H9 (cell line): ENCODE results near the gene NCK1. TPM values are rescaled to one million over a fixed set of nuclear protein-coding genes. Genes with fewer than 3 reads are reported as not detected.

Source experiments
- DNase-seq: peaks from one replicate; pipeline ENCODE4 v3.0.0-alpha.2; 2017
- H2AFZ ChIP-seq: one replicate; pipeline ENCODE4 v1.6.1; 2013; ENCODE audit warnings: mild to moderate bottlenecking, low read length, control low read depth, moderate library complexity
- H2AK5ac ChIP-seq: 2 replicates; pipeline ENCODE4 v1.6.1; 2013; ENCODE audit warnings: low read length, control low read depth, mixed read lengths; ENCODE audit not compliant: insufficient read length
- H2BK120ac ChIP-seq: one replicate; pipeline ENCODE4 v1.6.1; 2013; ENCODE audit warnings: low read depth, mild to moderate bottlenecking, low read length, control low read depth, inconsistent platforms; ENCODE audit not compliant: poor library complexity, severe bottlenecking
- H2BK12ac ChIP-seq: 2 replicates; pipeline ENCODE4 v1.6.1; 2013; ENCODE audit warnings: low read length, control low read depth, mixed read lengths, low read depth; ENCODE audit not compliant: insufficient read length
- H2BK15ac ChIP-seq: 2 replicates; pipeline ENCODE4 v1.6.1; 2013; ENCODE audit warnings: low read depth, low read length, control low read depth
- H2BK20ac ChIP-seq: one replicate; pipeline ENCODE4 v1.6.1; 2013; ENCODE audit warnings: low read depth, mild to moderate bottlenecking, low read length, control low read depth, inconsistent platforms; ENCODE audit not compliant: poor library complexity, severe bottlenecking
- H2BK5ac ChIP-seq: 2 replicates; pipeline ENCODE4 v1.6.1; 2013; ENCODE audit warnings: low read length, control low read depth, mixed read lengths; ENCODE audit not compliant: insufficient read length
- H3K14ac ChIP-seq: 2 replicates; pipeline ENCODE4 v1.6.1; 2013; ENCODE audit warnings: low read length, control low read depth; ENCODE audit not compliant: insufficient read depth
- H3K18ac ChIP-seq: 2 replicates; pipeline ENCODE4 v1.6.1; 2013; ENCODE audit warnings: low read depth, mild to moderate bottlenecking, mixed read lengths, low read length, control low read depth; ENCODE audit not compliant: insufficient read length
- H3K23ac ChIP-seq: 2 replicates; pipeline ENCODE4 v1.6.1; 2013; ENCODE audit warnings: low read length, control low read depth, mixed read lengths, low read depth; ENCODE audit not compliant: insufficient read length
- H3K23me2 ChIP-seq: 2 replicates; pipeline ENCODE4 v1.6.1; 2013; ENCODE audit warnings: low read depth, mild to moderate bottlenecking, mixed read lengths, low read length, control low read depth; ENCODE audit not compliant: insufficient read length, poor library complexity, severe bottlenecking
- H3K27ac ChIP-seq: 2 replicates; pipeline ENCODE4 v1.5.1; 2013; ENCODE audit warnings: low read length, control low read depth, mixed read lengths, low read depth; ENCODE audit not compliant: insufficient read length
- H3K27me3 ChIP-seq: 2 replicates; pipeline ENCODE4 v1.6.1; 2013; ENCODE audit warnings: low read length, control low read depth, inconsistent platforms; ENCODE audit not compliant: insufficient read depth
- H3K4ac ChIP-seq: 2 replicates; pipeline ENCODE4 v1.6.1; 2013; ENCODE audit warnings: low read depth, mild to moderate bottlenecking, control low read depth, inconsistent platforms, low read length, moderate library complexity
- H3K4me1 ChIP-seq: 2 replicates; pipeline ENCODE4 v1.6.1; 2013; ENCODE audit warnings: low read length, control low read depth, inconsistent platforms; ENCODE audit not compliant: insufficient read depth
- H3K4me2 ChIP-seq: 2 replicates; pipeline ENCODE4 v1.6.1; 2013; ENCODE audit warnings: low read length, control low read depth, mixed read lengths; ENCODE audit not compliant: insufficient read length, insufficient read depth
- H3K56ac ChIP-seq: 2 replicates; pipeline ENCODE4 v1.6.1; 2013; ENCODE audit warnings: low read depth, mild to moderate bottlenecking, mixed read lengths, low read length, control low read depth; ENCODE audit not compliant: insufficient read length
- H3K79me1 ChIP-seq: 2 replicates; pipeline ENCODE4 v1.6.1; 2013; ENCODE audit warnings: low read depth, mild to moderate bottlenecking, moderate library complexity, low read length, control low read depth, inconsistent platforms; ENCODE audit not compliant: insufficient read depth, poor library complexity, severe bottlenecking
- H3K79me2 ChIP-seq: 2 replicates; pipeline ENCODE4 v1.6.1; 2013; ENCODE audit warnings: low read length, control low read depth, inconsistent platforms; ENCODE audit not compliant: insufficient read depth
- H3K9ac ChIP-seq: 2 replicates; pipeline ENCODE4 v1.6.1; 2013; ENCODE audit warnings: low read length, control low read depth, mixed read lengths; ENCODE audit not compliant: insufficient read length; ENCODE audit errors: extremely low read depth
- H3K9me3 ChIP-seq: one replicate; pipeline ENCODE4 v1.6.1; 2013; ENCODE audit warnings: low read depth, low read length, inconsistent platforms; ENCODE audit not compliant: control insufficient read depth
- H3T11ph ChIP-seq: one replicate; pipeline ENCODE4 v1.6.1; 2013; ENCODE audit warnings: mild to moderate bottlenecking, low read length, control low read depth, inconsistent platforms
- H4K20me1 ChIP-seq: one replicate; pipeline ENCODE4 v1.6.1; 2013; ENCODE audit not compliant: control insufficient read depth, insufficient read length, insufficient read depth
- H4K5ac ChIP-seq: 2 replicates; pipeline ENCODE4 v1.6.1; 2013; ENCODE audit warnings: low read depth, mild to moderate bottlenecking, mixed read lengths, low read length, control low read depth; ENCODE audit not compliant: insufficient read length
- H4K8ac ChIP-seq: replicated peaks from 2 replicates; pipeline ENCODE4 v1.6.1; 2013; ENCODE audit warnings: low read length, control low read depth, mixed read lengths, low read depth; ENCODE audit not compliant: insufficient read length
- H4K91ac ChIP-seq: 2 replicates; pipeline ENCODE4 v1.6.1; 2013; ENCODE audit warnings: low read depth, mild to moderate bottlenecking, moderate library complexity, mixed read lengths, low read length, control low read depth; ENCODE audit not compliant: insufficient read length
- H3K27ac Mint-ChIP-seq, 3 experiments: 2 replicates in 2 of 3; 3 replicates in 1 of 3; pipeline ENCODE4 v1.8.0; 2020 to 2021; ENCODE audit warnings: mixed read lengths in 3 of 3, mild to moderate bottlenecking in 1 of 3, moderate library complexity in 1 of 3
- H3K27me3 Mint-ChIP-seq: 2 replicates; pipeline ENCODE4 v1.8.0; 2021; ENCODE audit warnings: low read depth, mild to moderate bottlenecking, moderate library complexity, mixed read lengths
- H3K36me3 Mint-ChIP-seq, 3 experiments: 2 replicates in 2 of 3; 3 replicates in 1 of 3; pipeline ENCODE4 v1.8.0; 2020 to 2021; ENCODE audit warnings: low read depth in 3 of 3, mixed read lengths in 3 of 3; ENCODE audit not compliant: insufficient read depth in 1 of 3
- H3K4me1 Mint-ChIP-seq, 2 experiments: 2 replicates each; pipeline ENCODE4 v1.8.0; 2020; ENCODE audit warnings: mixed read lengths in 2 of 2
- H3K4me3 Mint-ChIP-seq, 2 experiments: 2 replicates in 1 of 2; 3 replicates in 1 of 2; pipeline ENCODE4 v1.8.0; 2020 to 2021; ENCODE audit warnings: mild to moderate bottlenecking in 2 of 2, mixed read lengths in 2 of 2, moderate library complexity in 1 of 2
- H3K9me3 Mint-ChIP-seq, 2 experiments: 2 replicates in 1 of 2; 3 replicates in 1 of 2; pipeline ENCODE4 v1.8.0; 2020; ENCODE audit warnings: mild to moderate bottlenecking in 2 of 2, mixed read lengths in 2 of 2, moderate library complexity in 1 of 2
- WGBS: extraction: QIAGEN DNeasy Blood & Tissue Kit; methylation state at CpG from one replicate; pipeline ENCODE4 v1.1.7; 2013; ENCODE audit warnings: missing lambda C conversion rate, low lambda C conversion rate, mixed read lengths; ENCODE audit not compliant: insufficient read length; ENCODE audit errors: extremely low coverage; 5-methylcytosine and 5-hydroxymethylcytosine counted together
- total RNA-seq: library from RNA; stranded (reverse); gene quantifications from 2 replicates; pipeline ENCODE4 v1.2.1, GENCODE V29; 2021
- TF ChIP-seq, protein P1 (sequence below): fragments of 200-600 bp; sonication (generic); conservative IDR thresholded peaks from 3 replicates; pipeline ENCODE4 v1.8.0; 2021; ENCODE audit warnings: antibody characterized with exemption, mild to moderate bottlenecking

Gene NCK1
- total RNA-seq, 1 experiment from 2014 or later: 26.4 TPM

GRCh38 chr3:136819731-136820679 is 42.0 kb upstream of the NCK1 start:
- Mint-ChIP-seq H3K4me3 (peak overlapping the region; percentile 82 to 83), H3K27ac (peak overlapping the region in 1 of 3 experiments; percentile 85; a peak in 1 of 7 replicates), H3K27me3 (peaks cover 12% of the 10 kb centered on the region), H3K9me3 (peaks cover 9 to 19% of the 10 kb centered on the region in 2 experiments), H3K4me1 (peaks cover 19 to 20% of the 10 kb centered on the region in 2 experiments), H3K36me3 (peaks cover 8 to 17% (median 11%) of the 10 kb centered on the region in 3 experiments)
- Histone ChIP-seq H3K4me1 (no peaks in the 10 kb centered on the region), H2AK5ac (no peak overlapping the region), H2BK15ac (no peak overlapping the region), H3K27me3 (no peaks in the 10 kb centered on the region; the same call in 1 of the 2 replicates), H3K79me2 (peaks cover 3% of the 10 kb centered on the region; the same call in 1 of the 2 replicates), H3K4me2 (peak overlapping the region; percentile 77), H2BK20ac (no peak overlapping the region), H3K14ac (peak overlapping the region; percentile 30; the same call in 1 of the 2 replicates), H3T11ph (no peak overlapping the region), H2BK5ac (no peak overlapping the region), H4K5ac (peak overlapping the region; percentile 34), H3K79me1 (no peaks in the 10 kb centered on the region), H3K9ac (peak overlapping the region; percentile 49), H2BK12ac (no peak overlapping the region), H3K23me2 (peaks cover 12% of the 10 kb centered on the region), H2AFZ (no peak overlapping the region), H3K9me3 (no peaks in the 10 kb centered on the region), H3K27ac (no peak overlapping the region), H4K20me1 (no peaks in the 10 kb centered on the region), H4K8ac (no peak overlapping the region), H2BK120ac (no peak overlapping the region), H3K4ac (no peak overlapping the region), H3K56ac (no peak overlapping the region), H3K23ac (no peak overlapping the region), H4K91ac (no peak overlapping the region), H3K18ac (peak overlapping the region; percentile 53)
- no CpG with 5 or more reads among the region's 51 CpGs for WGBS
- TF ChIP-seq, protein P1, sequence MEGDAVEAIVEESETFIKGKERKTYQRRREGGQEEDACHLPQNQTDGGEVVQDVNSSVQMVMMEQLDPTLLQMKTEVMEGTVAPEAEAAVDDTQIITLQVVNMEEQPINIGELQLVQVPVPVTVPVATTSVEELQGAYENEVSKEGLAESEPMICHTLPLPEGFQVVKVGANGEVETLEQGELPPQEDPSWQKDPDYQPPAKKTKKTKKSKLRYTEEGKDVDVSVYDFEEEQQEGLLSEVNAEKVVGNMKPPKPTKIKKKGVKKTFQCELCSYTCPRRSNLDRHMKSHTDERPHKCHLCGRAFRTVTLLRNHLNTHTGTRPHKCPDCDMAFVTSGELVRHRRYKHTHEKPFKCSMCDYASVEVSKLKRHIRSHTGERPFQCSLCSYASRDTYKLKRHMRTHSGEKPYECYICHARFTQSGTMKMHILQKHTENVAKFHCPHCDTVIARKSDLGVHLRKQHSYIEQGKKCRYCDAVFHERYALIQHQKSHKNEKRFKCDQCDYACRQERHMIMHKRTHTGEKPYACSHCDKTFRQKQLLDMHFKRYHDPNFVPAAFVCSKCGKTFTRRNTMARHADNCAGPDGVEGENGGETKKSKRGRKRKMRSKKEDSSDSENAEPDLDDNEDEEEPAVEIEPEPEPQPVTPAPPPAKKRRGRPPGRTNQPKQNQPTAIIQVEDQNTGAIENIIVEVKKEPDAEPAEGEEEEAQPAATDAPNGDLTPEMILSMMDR: no peak
- peak; percentile 80 for DNase-seq
